ENCODE data around the gene CERS5. TPM values are rescaled to one million over a fixed set of nuclear protein-coding genes. Genes with fewer than 3 reads are reported as not detected.

Gene CERS5
- total RNA-seq, 1 donor from 2014 or later, result 59.7 TPM

DNA sequence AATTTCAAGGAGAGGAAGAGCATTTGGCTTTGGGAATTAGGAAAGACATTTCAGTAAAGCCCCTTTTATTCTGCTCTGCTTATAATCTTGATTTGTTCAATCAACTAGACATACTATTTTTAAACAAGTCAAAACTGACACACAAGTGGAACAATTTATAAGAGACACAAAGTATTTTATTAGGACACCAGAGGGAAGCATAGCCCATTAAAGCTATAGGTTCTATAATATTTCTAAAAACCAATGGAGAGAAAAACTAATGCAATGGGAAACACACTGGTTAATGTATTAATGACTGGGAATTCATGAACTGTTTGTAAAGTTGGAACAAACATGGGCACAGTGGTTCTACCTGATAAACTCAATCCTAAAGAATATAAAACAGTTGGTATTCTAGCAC lies 15.3 kb upstream of the CERS5 start:
- no peak overlapping the region for H3K4me3 Mint-ChIP-seq
- DNase-seq (ENCODE audit: extremely low spot score, unreplicated experiment), result no peak
- peaks cover 14% of the 10 kb centered on the region for H3K36me3 Mint-ChIP-seq
- no peaks in the 10 kb centered on the region for H3K9me3 Mint-ChIP-seq
- TF ChIP-seq, protein P1, sequence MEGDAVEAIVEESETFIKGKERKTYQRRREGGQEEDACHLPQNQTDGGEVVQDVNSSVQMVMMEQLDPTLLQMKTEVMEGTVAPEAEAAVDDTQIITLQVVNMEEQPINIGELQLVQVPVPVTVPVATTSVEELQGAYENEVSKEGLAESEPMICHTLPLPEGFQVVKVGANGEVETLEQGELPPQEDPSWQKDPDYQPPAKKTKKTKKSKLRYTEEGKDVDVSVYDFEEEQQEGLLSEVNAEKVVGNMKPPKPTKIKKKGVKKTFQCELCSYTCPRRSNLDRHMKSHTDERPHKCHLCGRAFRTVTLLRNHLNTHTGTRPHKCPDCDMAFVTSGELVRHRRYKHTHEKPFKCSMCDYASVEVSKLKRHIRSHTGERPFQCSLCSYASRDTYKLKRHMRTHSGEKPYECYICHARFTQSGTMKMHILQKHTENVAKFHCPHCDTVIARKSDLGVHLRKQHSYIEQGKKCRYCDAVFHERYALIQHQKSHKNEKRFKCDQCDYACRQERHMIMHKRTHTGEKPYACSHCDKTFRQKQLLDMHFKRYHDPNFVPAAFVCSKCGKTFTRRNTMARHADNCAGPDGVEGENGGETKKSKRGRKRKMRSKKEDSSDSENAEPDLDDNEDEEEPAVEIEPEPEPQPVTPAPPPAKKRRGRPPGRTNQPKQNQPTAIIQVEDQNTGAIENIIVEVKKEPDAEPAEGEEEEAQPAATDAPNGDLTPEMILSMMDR (conservative IDR thresholded peaks at IDR 0.05), result peak; percentile 18
- no peak overlapping the region for H3K27ac Mint-ChIP-seq
- H3K27me3 Mint-ChIP-seq, result no peaks in the 10 kb centered on the region
- H3K4me1 Mint-ChIP-seq (ENCODE audit: unreplicated experiment), result peaks cover 5% of the 10 kb centered on the region

DNA sequence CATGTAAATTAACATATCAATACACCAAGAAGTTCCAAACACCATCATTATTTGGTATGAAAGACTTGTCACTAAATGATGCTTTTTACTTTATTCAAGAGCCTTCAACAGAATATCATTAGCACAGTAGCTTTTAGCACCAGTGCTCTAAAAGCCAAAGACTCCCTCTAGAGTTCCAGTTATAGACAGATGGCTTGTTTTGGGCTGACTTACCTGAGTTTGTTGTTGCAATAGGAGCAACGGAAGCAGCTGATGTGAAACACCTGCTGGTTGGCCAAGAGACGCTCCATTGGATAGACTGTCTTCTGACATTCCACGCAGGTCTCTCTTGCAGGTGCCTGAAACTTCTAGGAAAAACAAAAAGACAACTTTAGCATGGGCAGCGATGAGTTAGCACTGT lies 14.5 kb upstream of the CERS5 start:
- Mint-ChIP-seq H3K27me3 (no peaks in the 10 kb centered on the region), H3K4me1 (ENCODE audit: unreplicated experiment) (no peaks in the 10 kb centered on the region), H3K27ac (no peak overlapping the region), H3K36me3 (peaks cover 14% of the 10 kb centered on the region), H3K9me3 (no peaks in the 10 kb centered on the region), H3K4me3 (no peak overlapping the region)
- no peak for DNase-seq (ENCODE audit: extremely low spot score, unreplicated experiment)
- TF ChIP-seq, protein P1 (conservative IDR thresholded peaks at IDR 0.05), result no peak

DNA sequence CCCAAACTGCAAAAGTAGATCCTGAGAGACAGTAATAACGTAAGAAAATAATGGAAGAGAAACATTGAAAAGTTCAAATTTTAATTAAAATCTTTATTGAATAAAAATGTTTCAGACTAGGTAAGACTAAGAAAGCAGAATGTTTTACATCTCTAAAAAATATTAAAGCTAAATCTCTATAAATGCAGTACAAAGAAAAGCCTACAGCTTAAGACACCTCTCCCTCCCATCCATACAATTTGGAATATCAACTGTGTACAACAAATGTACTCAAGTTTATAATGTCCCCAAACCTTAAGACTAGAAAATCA lies 8.5 kb upstream of the CERS5 start:
- Mint-ChIP-seq H3K9me3 (no peaks in the 10 kb centered on the region), H3K4me3 (no peak overlapping the region), H3K27ac (no peak overlapping the region), H3K4me1 (ENCODE audit: unreplicated experiment) (no peaks in the 10 kb centered on the region), H3K27me3 (no peaks in the 10 kb centered on the region), H3K36me3 (peaks cover 13% of the 10 kb centered on the region)
- no peak for DNase-seq (ENCODE audit: extremely low spot score, unreplicated experiment)
- TF ChIP-seq, protein P1 (conservative IDR thresholded peaks at IDR 0.05), result no peak

DNA sequence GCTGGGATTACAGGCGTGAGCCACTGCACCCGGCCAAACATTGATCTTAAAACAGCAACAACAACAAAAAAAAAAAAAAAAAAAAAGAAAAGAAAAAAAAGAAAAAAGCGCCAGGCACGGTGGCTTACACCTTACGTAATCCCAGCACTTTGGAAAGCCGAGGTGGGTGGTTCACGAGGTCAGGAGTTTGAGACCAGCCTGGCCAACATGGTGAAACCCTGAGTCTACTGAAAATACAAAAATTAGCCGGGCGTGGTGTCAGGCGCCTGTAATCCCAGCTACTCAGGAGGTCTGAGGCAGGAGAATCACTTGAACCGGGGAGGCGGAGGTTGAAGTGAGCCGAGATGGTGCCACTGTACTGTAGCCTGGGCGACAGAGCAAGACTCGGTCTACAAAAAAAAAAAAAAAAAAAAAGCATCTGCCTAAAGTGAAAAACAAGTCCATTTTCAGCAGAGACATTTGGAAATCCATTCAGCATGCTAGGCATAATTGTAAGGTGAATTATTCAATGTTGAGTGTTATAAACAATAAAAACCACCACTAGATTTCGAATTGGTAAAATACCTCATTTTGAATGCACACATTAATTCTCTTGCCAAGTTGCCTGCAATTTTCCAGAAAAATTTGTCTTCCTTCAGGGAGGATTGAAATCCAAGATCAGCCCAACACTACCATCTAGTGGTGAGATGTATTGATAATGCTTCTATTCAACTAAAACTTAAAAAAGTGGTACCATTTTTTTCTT lies 8.0 kb upstream of the CERS5 start:
- Mint-ChIP-seq H3K4me1 (ENCODE audit: unreplicated experiment) (no peaks in the 10 kb centered on the region), H3K27ac (no peak overlapping the region), H3K4me3 (no peak overlapping the region), H3K9me3 (peaks cover 2% of the 10 kb centered on the region), H3K36me3 (peaks cover 16% of the 10 kb centered on the region), H3K27me3 (no peaks in the 10 kb centered on the region)
- no peak for DNase-seq (ENCODE audit: extremely low spot score, unreplicated experiment)
- TF ChIP-seq, protein P1 (conservative IDR thresholded peaks at IDR 0.05), result peak; percentile 91

DNA sequence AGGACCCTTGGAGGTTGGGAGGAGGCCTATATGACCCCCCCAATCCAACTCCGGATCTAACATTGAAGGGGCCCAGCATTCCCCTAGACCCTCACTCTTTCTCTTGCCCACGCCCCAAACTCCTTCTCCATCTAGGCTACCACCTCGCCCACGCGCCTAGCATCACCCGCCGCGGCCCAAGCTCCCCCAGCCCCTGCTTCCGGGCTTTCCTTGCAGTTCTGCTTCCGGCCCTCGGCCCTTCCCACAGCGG lies 445 bp downstream of the CERS5 start:
- H3K4me3 Mint-ChIP-seq, result peak overlapping the region; percentile 88
- DNase-seq (ENCODE audit: extremely low spot score, unreplicated experiment), result no peak
- peaks cover 17% of the 10 kb centered on the region for H3K36me3 Mint-ChIP-seq
- peak overlapping the region; percentile 96 for H3K27ac Mint-ChIP-seq
- peaks cover 5% of the 10 kb centered on the region for H3K9me3 Mint-ChIP-seq
- TF ChIP-seq, protein P1 (conservative IDR thresholded peaks at IDR 0.05), result no peak
- no peaks in the 10 kb centered on the region for H3K27me3 Mint-ChIP-seq
- peaks cover 16% of the 10 kb centered on the region for H3K4me1 Mint-ChIP-seq (ENCODE audit: unreplicated experiment)

DNA sequence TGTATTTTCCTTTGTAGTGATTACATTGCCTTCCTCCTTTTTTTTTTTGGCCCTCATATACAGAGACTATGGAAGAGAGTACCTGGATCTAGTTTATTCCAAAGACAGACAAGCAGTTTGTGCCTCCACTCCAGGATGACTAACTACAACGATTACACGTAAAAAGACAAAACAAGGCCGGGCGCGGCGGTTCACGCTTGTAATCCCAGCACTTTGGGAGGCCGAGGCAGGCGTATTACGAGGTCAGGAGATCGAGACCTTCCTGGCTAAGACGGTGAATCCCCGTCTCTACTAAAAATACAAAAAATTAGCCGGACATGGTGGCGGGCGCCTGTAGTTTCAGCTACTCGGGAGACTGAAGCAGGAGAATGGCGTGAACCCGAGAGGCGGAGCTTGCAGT lies 2.2 kb downstream of the CERS5 start:
- TF ChIP-seq, protein P1 (conservative IDR thresholded peaks at IDR 0.05), result no peak
- Mint-ChIP-seq H3K27ac (peak overlapping the region; percentile 0), H3K4me3 (peak overlapping the region; percentile 53), H3K36me3 (peaks cover 13% of the 10 kb centered on the region), H3K27me3 (no peaks in the 10 kb centered on the region), H3K9me3 (peaks cover under 1% of the 10 kb centered on the region), H3K4me1 (ENCODE audit: unreplicated experiment) (peaks cover 21% of the 10 kb centered on the region)
- no peak for DNase-seq (ENCODE audit: extremely low spot score, unreplicated experiment)

Data from type B pancreatic cell (in vitro differentiated cells).